ENCODE data around the gene SULT2B1. TPM values are rescaled to one million over a fixed set of nuclear protein-coding genes. Genes with fewer than 3 reads are reported as not detected.

Gene SULT2B1
- total and polyA plus RNA-seq, 4 experiments from 2014 or later: 0.13 TPM; not detected in 3

Other genes with a start within 250 kb of the SULT2B1 start
- gene EMP3, start 226.6 kb upstream of the SULT2B1 start, total RNA-seq: 100 to 1,000 TPM; 293 to 294 TPM
- gene EMP3, start 226.6 kb upstream of the SULT2B1 start, polyA plus RNA-seq: 1,000 to 10,000 TPM; 1,097 to 1,108 TPM
- 10 to 100 TPM; 27.6 to 31.8 TPM for gene TMEM143, start 188.2 kb upstream of the SULT2B1 start, total RNA-seq
- 1 to 10 TPM; 3.8 to 8.2 TPM for gene TMEM143, start 188.2 kb upstream of the SULT2B1 start, polyA plus RNA-seq
- gene SYNGR4, start 187.8 kb upstream of the SULT2B1 start, total RNA-seq: not detected
- not detected for gene SYNGR4, start 187.8 kb upstream of the SULT2B1 start, polyA plus RNA-seq
- gene KDELR1, start 160.6 kb upstream of the SULT2B1 start, total RNA-seq: 10 to 100 TPM; 58.8 to 63.2 TPM
- gene KDELR1, start 160.6 kb upstream of the SULT2B1 start, polyA plus RNA-seq: 10 to 100 TPM; 17.7 to 28.8 TPM
- gene GRIN2D, start 158.5 kb upstream of the SULT2B1 start, total RNA-seq: under 1 TPM; 0.14 to 0.17 TPM
- not detected for gene GRIN2D, start 158.5 kb upstream of the SULT2B1 start, polyA plus RNA-seq
- 10 to 100 TPM; 36.2 to 39.0 TPM for gene GRWD1, start 106.2 kb upstream of the SULT2B1 start, total RNA-seq
- 10 to 100 TPM; 44.4 to 52.8 TPM for gene GRWD1, start 106.2 kb upstream of the SULT2B1 start, polyA plus RNA-seq
- 1 to 10 TPM; 2.5 to 3.6 TPM for gene KCNJ14, start 96.6 kb upstream of the SULT2B1 start, total RNA-seq
- under 1 TPM; 0.18 to 0.22 TPM for gene KCNJ14, start 96.6 kb upstream of the SULT2B1 start, polyA plus RNA-seq
- 10 to 100 TPM; 74.9 to 89.0 TPM for gene CYTH2, start 82.8 kb upstream of the SULT2B1 start, total RNA-seq
- gene CYTH2, start 82.8 kb upstream of the SULT2B1 start, polyA plus RNA-seq: 10 to 100 TPM; 30.1 to 31.3 TPM
- gene LMTK3, start 40.3 kb upstream of the SULT2B1 start, total RNA-seq: 10 to 100 TPM; 18.5 to 20.6 TPM
- gene LMTK3, start 40.3 kb upstream of the SULT2B1 start, polyA plus RNA-seq: under 1 TPM in 1 of 2 donors, not detected in 1; 0.17 TPM
- gene SPACA4, start 54.6 kb downstream of the SULT2B1 start, total RNA-seq: not detected
- gene SPACA4, start 54.6 kb downstream of the SULT2B1 start, polyA plus RNA-seq: not detected
- 1 to 10 TPM; 4.3 to 5.3 TPM for gene FAM83E, start 62.9 kb downstream of the SULT2B1 start, total RNA-seq
- gene FAM83E, start 62.9 kb downstream of the SULT2B1 start, polyA plus RNA-seq: not detected
- 1,000 to 10,000 TPM; 2,357 to 2,448 TPM for gene RPL18, start 67.0 kb downstream of the SULT2B1 start, total RNA-seq
- gene RPL18, start 67.0 kb downstream of the SULT2B1 start, polyA plus RNA-seq: 1,000 to 10,000 TPM; 2,084 to 2,180 TPM
- 10 to 100 TPM; 25.0 to 29.1 TPM for gene SPHK2, start 67.3 kb downstream of the SULT2B1 start, total RNA-seq
- 1 to 10 TPM; 6.0 to 8.4 TPM for gene SPHK2, start 67.3 kb downstream of the SULT2B1 start, polyA plus RNA-seq
- gene DBP, start 85.2 kb downstream of the SULT2B1 start, total RNA-seq: 10 to 100 TPM; 62.6 to 69.5 TPM
- 100 to 1,000 TPM in 1 of 2 donors, 10 to 100 TPM in 1; 37.4 to 113 TPM for gene DBP, start 85.2 kb downstream of the SULT2B1 start, polyA plus RNA-seq
- gene CA11, start 94.0 kb downstream of the SULT2B1 start, total RNA-seq: 10 to 100 TPM; 13.7 to 15.4 TPM
- gene CA11, start 94.0 kb downstream of the SULT2B1 start, polyA plus RNA-seq: 1 to 10 TPM; 5.0 to 9.4 TPM
- 1 to 10 TPM; 2.3 to 3.3 TPM for gene NTN5, start 120.8 kb downstream of the SULT2B1 start, total RNA-seq
- under 1 TPM in 1 of 2 donors, not detected in 1; 0.62 TPM for gene NTN5, start 120.8 kb downstream of the SULT2B1 start, polyA plus RNA-seq
- not detected for gene FUT2, start 143.8 kb downstream of the SULT2B1 start, total RNA-seq
- under 1 TPM; 0.11 to 0.59 TPM for gene FUT2, start 143.8 kb downstream of the SULT2B1 start, polyA plus RNA-seq
- 1 to 10 TPM; 2.1 to 2.5 TPM for gene MAMSTR, start 167.6 kb downstream of the SULT2B1 start, total RNA-seq
- gene MAMSTR, start 167.6 kb downstream of the SULT2B1 start, polyA plus RNA-seq: under 1 TPM; 0.71 to 0.73 TPM
- under 1 TPM in 1 of 2 experiments, not detected in 1; 0.22 TPM for gene RASIP1, start 188.4 kb downstream of the SULT2B1 start, total RNA-seq
- gene RASIP1, start 188.4 kb downstream of the SULT2B1 start, polyA plus RNA-seq: under 1 TPM; 0.10 to 0.25 TPM
- gene IZUMO1, start 194.7 kb downstream of the SULT2B1 start, total RNA-seq: not detected
- gene IZUMO1, start 194.7 kb downstream of the SULT2B1 start, polyA plus RNA-seq: not detected
- under 1 TPM; 0.22 to 0.32 TPM for gene FUT1, start 200.5 kb downstream of the SULT2B1 start, total RNA-seq
- under 1 TPM in 1 of 2 donors, not detected in 1; 0.11 TPM for gene FUT1, start 200.5 kb downstream of the SULT2B1 start, polyA plus RNA-seq
- gene FGF21, start 203.4 kb downstream of the SULT2B1 start, total RNA-seq: not detected
- gene FGF21, start 203.4 kb downstream of the SULT2B1 start, polyA plus RNA-seq: not detected